Ovary (tissue), 3 donors: Measurements from ENCODE around the gene P3H2.

Experiments
- EP300 ChIP-seq: sonication (generic); formaldehyde crosslinking; IDR thresholded peaks from one replicate; pipeline ENCODE4 v1.6.1; 2017; ENCODE audit warnings: antibody characterized with exemption
- POLR2A ChIP-seq: fragments of 450-650 bp; IDR thresholded peaks from one replicate; pipeline ENCODE4 v1.6.1; 2017; ENCODE audit warnings: antibody characterized with exemption, mild to moderate bottlenecking, moderate library complexity
- TF ChIP-seq, protein P1 (sequence below), 3 donors: fragments of 450-650 bp in 2 of 3; fragments of 200-600 bp in 1 of 3; IDR thresholded peaks; one replicate each; pipeline versions ENCODE4 v1.5.1 to v1.8.0; 2016 to 2022; ENCODE audit warnings: antibody characterized with exemption in 3 of 3, mild to moderate bottlenecking in 1 of 3
- donor health status: DM: no; HTN: no; CAD: no.

DNA sequence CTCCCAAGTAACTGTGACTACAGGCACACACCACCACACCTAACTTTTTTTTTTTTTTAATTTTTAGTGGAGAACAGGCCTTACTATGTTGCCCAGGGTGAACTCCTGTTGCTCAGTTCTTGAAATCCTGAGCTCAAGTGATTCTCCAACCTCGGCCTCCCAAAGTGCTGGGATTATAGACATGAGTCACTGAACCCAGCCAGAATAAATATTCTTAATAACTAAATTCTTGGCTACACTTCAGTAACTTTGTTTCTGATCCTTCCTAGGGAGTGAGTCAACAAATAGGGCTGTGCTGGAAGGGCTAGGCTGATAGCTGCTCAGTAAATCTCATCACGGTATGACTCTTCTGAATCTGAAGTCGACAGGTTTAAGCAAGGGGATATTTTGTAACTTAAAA is 56.6 kb downstream of the P3H2 start:
- TF ChIP-seq, protein P1, sequence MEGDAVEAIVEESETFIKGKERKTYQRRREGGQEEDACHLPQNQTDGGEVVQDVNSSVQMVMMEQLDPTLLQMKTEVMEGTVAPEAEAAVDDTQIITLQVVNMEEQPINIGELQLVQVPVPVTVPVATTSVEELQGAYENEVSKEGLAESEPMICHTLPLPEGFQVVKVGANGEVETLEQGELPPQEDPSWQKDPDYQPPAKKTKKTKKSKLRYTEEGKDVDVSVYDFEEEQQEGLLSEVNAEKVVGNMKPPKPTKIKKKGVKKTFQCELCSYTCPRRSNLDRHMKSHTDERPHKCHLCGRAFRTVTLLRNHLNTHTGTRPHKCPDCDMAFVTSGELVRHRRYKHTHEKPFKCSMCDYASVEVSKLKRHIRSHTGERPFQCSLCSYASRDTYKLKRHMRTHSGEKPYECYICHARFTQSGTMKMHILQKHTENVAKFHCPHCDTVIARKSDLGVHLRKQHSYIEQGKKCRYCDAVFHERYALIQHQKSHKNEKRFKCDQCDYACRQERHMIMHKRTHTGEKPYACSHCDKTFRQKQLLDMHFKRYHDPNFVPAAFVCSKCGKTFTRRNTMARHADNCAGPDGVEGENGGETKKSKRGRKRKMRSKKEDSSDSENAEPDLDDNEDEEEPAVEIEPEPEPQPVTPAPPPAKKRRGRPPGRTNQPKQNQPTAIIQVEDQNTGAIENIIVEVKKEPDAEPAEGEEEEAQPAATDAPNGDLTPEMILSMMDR (IDR thresholded peaks at IDR 0.05) = no peak
- TF ChIP-seq POLR2A (no peak), EP300 (no peak)
